Measurements from ENCODE around the gene TPI1. TPM values are rescaled to one million over a fixed set of nuclear protein-coding genes. Genes with fewer than 3 reads are reported as not detected.
A peak's percentile ranks its signal among the peaks of the same experiment; 100 is the strongest.
"Not testable (repeated sequence)": the region's sequence is repeated elsewhere in the genome, so short reads cannot be mapped to it uniquely, and the experiment has no call there.

Gene TPI1
- total RNA-seq, 1 donor from 2014 or later, result 482 TPM

GRCh38 chr12:6884539-6884938 is 17.2 kb downstream of the TPI1 start:
- H3K27me3 ChIP-seq, result no peaks in the 10 kb centered on the region
- TF ChIP-seq CTCF (IDR thresholded peaks at IDR 0.05), result no peak
- H3K4me1 ChIP-seq, result no peaks in the 10 kb centered on the region
- no peaks in the 10 kb centered on the region for H3K9me3 ChIP-seq
- peaks cover 12 to 23% of the 10 kb centered on the region in 2 donors for H3K36me3 ChIP-seq
- intact Hi-C loops (cut with DNase I), result no loop called here
- DNase-seq (ENCODE audit: low spot score in 2 of 2), result no peak
- no peak overlapping the region for H3K27ac ChIP-seq
- no peak overlapping the region for H3K4me3 ChIP-seq

GRCh38 chr12:6886206-6886999 is 19.1 kb downstream of the TPI1 start:
- H3K27ac ChIP-seq; H3K9me3 ChIP-seq; H3K4me3 ChIP-seq; intact Hi-C loops (cut with DNase I); H3K27me3 ChIP-seq; DNase-seq (ENCODE audit: low spot score in 2 of 2); H3K4me1 ChIP-seq: not testable (repeated sequence)
- H3K36me3 ChIP-seq, result peaks cover 12 to 23% of the 10 kb centered on the region in 2 donors

- H3K36me3 ChIP-seq, result peaks cover 12 to 23% of the 10 kb centered on the region in 2 donors
- no peaks in the 10 kb centered on the region for H3K9me3 ChIP-seq
- DNase-seq (ENCODE audit: low spot score in 2 of 2), result no peak
- H3K27ac ChIP-seq, result no peak overlapping the region
- H3K4me1 ChIP-seq, result peaks cover 0 to 6% of the 10 kb centered on the region in 2 donors
- intact Hi-C loops (cut with DNase I), result no loop called here
- TF ChIP-seq CTCF (IDR thresholded peaks at IDR 0.05), result no peak
- no peak overlapping the region for H3K4me3 ChIP-seq
- no peaks in the 10 kb centered on the region for H3K27me3 ChIP-seq
These were observed 20.1 kb downstream of the TPI1 start for GRCh38 chr12:6887460-6887859.

GRCh38 chr12:6888360-6888759 is 21.0 kb downstream of the TPI1 start:
- Histone ChIP-seq H3K4me1 (peaks cover 0 to 6% of the 10 kb centered on the region in 2 donors), H3K4me3 (no peak overlapping the region), H3K9me3 (no peaks in the 10 kb centered on the region), H3K36me3 (peaks cover 10 to 23% of the 10 kb centered on the region in 2 donors), H3K27ac (no peak overlapping the region), H3K27me3 (no peaks in the 10 kb centered on the region)
- TF ChIP-seq CTCF (IDR thresholded peaks at IDR 0.05), result no peak
- DNase-seq (ENCODE audit: low spot score in 2 of 2), result no peak
- intact Hi-C loops (cut with DNase I), result no loop called here

- H3K9me3 ChIP-seq; H3K4me1 ChIP-seq; DNase-seq (ENCODE audit: low spot score in 2 of 2); H3K4me3 ChIP-seq; intact Hi-C loops (cut with DNase I); H3K27me3 ChIP-seq; H3K27ac ChIP-seq: not testable (repeated sequence)
- H3K36me3 ChIP-seq, result peaks cover 8 to 18% of the 10 kb centered on the region in 2 donors
These were observed 21.5 kb downstream of the TPI1 start for GRCh38 chr12:6888794-6889193.

- H3K27ac ChIP-seq, result peak overlapping the region; percentile 92 to 93
- H3K27me3 ChIP-seq; H3K9me3 ChIP-seq; DNase-seq (ENCODE audit: low spot score in 2 of 2); H3K36me3 ChIP-seq; H3K4me3 ChIP-seq; H3K4me1 ChIP-seq: not testable (repeated sequence)
- intact Hi-C loops (cut with DNase I), result loop anchor here (2.0 kb wide), 1 partner anchor 35 kb away; no protein-coding TSS in a partner anchor
These were observed 22.6 kb downstream of the TPI1 start for GRCh38 chr12:6889775-6890573.
